NCI-H526 treated with DMSO at 0.1 percent for 48 hours (cell line): Measurements from ENCODE around the gene THOC3.
"Not testable (repeated sequence)": the region's sequence is repeated elsewhere in the genome, so short reads cannot be mapped to it uniquely, and the experiment has no call there.

Experiments
- DNase-seq: peaks from one replicate; lab custom pipeline; 2025; lab: John Stamatoyannopoulos, UW

Gene THOC3, protein sequence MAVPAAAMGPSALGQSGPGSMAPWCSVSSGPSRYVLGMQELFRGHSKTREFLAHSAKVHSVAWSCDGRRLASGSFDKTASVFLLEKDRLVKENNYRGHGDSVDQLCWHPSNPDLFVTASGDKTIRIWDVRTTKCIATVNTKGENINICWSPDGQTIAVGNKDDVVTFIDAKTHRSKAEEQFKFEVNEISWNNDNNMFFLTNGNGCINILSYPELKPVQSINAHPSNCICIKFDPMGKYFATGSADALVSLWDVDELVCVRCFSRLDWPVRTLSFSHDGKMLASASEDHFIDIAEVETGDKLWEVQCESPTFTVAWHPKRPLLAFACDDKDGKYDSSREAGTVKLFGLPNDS

DNA sequence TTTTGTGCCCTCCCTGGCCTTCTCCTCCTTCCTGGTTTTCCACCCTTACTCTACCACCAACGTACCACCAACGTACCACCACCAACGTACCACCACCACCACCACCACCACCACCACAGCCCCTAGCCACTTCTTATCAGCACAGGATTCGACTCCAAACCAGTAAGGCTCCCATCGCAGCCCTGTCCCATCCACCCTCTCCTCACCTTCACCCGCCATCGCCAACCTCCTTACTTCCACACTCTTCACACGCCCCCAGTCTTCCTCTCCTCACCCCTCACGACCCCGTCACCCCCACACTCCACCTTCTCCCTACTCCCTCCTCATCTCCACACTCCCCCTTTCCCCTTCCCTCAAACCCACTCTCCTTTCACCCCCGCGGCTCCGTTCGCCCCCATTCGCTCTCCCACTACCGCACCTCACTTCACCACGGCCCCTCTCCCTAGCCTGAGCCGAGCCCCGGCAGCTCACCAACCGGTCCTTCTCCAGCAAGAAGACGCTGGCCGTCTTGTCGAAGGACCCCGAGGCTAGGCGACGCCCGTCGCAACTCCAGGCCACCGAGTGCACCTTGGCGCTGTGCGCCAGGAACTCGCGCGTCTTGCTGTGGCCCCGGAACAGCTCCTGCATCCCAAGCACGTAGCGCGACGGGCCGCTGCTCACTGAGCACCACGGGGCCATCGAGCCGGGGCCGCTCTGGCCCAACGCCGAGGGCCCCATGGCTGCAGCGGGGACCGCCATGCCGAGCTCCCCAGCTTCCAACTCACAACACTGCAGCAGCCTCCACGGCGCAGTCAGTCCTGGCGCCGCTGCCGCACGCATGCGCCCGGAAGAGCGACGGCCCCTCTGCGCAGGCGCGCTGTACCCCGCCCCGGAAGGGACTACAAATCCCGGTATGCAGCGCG is at the start of gene THOC3:
Gene THOC3 (minus strand): TSS at position 845 of the 902 bp plus-strand sequence. CDS start 107 bp downstream, at position 738.
- not testable (repeated sequence) for DNase-seq

GRCh38 chr5:176017324-176017723 is 49.2 kb upstream of the THOC3 start:
- DNase-seq = not testable (repeated sequence)

DNA sequence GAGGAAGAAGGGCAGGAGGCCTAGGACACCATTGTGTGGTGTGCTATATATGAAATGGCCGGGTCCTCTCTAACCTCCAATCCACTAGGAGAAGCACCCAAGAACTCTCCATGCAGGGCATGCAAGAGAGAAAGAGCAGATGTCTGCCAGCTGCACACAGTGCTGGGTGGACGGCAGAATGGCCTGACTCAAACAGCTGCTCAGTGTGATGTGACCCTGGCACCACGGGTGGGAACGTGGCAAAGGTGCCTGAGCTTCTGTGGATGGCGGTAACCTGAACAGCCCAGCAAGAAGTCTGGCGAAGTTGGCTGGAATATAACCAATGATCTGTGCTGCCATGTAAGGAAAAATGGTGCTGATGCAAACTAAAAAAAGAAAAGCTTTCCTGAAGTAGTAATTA is 46.2 kb upstream of the THOC3 start:
- not testable (repeated sequence) for DNase-seq

DNA sequence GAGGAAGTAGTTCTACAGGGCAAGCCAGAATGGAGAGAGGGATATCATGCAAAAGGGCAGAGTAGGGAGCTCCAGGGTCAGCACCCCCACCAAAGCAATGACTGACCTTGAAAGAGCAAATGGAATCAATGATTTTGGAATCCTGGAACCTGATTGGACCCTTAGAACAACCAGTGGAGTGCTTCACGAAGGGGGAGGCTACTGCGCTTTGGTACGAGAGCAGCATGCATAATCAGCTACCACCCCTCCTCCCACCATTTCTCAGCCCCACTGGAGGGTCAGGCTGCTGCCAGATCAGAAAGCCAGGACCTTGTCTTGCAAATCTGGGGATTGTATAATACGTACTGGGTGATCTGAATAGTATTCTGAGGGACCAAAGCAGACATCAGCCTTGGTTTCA is 43.0 kb upstream of the THOC3 start:
- DNase-seq = not testable (repeated sequence)

DNA sequence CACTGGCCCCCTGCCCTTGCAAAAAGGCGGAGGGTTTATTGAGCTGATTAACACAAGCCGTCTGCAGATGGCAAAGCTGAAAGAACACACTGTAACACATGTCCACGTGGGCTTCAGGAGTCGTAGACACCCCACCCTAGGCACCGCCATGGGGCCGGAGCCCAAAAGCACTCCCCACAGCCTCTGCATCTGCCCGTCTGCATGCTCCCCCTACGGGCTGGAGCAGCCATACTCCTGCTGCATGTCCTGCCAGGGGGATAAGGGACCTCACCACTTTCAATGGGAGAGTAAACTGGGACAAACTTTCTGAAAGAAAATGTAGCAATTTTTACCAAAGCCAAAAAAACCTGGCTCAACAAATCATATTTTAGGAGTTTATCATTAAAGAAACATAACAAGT is 42.1 kb upstream of the THOC3 start:
- DNase-seq = not testable (repeated sequence)

GRCh38 chr5:176007220-176007619 is 39.1 kb upstream of the THOC3 start:
- DNase-seq = not testable (repeated sequence)

DNA sequence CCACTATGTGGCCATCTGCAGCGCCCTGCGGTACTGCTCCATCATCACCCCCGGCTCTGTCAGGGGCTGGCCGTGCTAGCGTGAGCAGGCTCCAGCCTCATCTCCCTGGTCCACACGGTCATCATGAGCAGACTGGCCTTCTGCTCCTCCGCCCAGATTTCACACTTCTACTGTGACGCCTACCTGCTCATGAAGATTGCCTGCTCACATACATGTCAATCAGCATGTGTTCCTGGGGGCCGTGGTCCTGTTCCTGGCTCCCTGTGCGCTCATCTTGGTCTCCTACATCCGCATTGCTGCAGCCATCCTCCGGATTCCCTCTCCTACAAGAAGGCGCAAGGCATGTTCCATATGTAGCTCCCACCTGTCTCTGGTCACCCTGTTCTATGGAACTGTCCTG is 38.7 kb upstream of the THOC3 start:
- not testable (repeated sequence) for DNase-seq

DNA sequence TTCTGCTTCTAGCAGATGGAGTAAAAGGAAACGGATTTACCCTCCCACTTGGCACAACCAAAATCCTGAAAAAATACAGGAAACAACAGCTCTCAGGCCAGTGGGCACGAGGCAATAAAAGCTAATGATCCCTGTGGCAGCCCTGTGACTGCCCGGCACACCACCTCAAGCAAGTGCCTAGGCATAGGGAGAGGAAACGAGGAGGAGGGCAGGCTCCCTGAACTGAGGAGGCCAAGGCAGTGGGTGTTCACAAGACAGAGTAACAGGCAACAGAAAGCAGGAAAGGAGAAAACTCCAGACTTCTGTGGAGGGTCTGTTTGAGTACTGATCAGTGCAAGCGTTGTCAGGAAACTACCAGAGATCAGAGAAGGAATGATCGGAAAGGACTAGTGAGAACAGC is 29.9 kb upstream of the THOC3 start:
- DNase-seq = not testable (repeated sequence)

GRCh38 chr5:175997495-175997894 is 29.4 kb upstream of the THOC3 start:
- not testable (repeated sequence) for DNase-seq

DNA sequence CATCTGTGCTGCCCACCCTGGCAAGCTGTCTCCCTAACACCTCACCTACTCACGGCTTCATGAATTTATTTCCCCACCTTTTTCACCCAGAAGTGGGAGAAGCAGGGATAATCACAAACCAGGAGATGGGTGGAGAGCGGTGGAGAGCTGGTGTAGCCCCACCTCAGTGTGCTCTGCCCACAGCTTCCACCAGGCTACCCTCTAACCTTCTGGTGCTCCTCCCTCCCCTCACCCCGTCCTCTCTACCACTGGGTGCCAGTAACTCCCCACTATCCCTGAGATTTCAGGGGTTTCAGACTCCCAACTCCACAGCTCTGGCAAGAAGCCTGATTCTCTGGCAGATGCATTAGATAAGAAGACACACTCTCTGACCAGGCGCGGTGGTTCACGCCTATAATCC is 28.7 kb upstream of the THOC3 start:
- not testable (repeated sequence) for DNase-seq

DNA sequence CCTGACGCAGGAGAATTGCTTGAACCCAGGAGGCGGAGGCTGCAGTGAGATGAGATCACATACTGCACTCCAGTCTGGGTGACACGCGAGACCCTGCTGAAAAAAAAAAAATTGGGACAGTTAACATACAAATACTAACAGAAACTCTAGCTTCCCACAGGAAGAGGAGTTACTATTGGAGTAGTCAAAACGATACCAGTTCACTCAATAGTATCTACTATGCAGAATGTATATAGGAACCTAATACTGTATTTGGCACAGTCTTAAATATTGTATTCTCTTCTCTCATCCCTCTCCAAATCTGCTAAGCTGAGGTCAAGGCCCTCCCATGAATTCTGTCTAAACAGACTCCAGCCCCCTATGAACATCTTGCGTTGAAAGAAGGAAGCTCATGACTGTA is 27.4 kb upstream of the THOC3 start:
- DNase-seq = not testable (repeated sequence)

GRCh38 chr5:175979371-175979995 is 11.4 kb upstream of the THOC3 start:
- DNase-seq = not testable (repeated sequence)

DNA sequence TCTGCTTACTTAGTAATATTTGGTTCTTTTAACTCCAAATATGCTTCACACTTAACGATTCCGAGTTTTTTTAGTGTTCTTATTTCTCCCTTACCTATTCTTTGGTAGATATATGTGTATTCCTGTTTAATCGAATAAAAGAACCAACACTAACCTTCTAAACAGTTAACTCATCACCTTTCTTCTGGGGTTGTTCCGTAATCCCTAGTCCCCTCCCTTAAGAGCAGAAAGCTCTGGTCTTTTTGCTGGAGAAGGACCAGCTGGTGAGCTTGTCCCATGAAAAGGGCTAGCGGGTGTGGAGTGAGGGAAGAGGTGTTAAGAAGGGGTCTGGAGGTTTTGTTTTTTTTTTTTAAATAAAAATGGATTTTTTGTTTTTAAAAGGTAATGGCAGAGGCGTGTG is 266 bp upstream of the THOC3 start:
- DNase-seq = not testable (repeated sequence)

DNA sequence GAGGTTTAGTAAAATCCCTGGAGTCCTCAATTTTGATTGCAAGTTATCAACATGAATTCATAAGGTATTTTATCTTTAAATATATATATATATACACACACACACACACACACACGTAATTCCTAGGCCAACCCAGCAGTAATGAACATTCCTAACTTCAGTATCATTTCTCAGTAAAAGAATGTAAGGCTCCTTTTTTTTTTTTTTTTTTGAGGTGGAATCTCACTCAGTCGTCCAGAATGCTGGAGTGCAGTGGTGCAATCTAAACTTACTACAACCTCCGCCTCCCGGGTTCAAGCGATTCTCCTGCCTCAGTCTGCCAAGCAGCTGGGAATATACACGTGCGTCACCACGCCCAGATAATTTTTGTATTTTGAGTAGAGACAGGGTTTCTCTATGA is 5.8 kb downstream of the THOC3 start:
- not testable (repeated sequence) for DNase-seq

DNA sequence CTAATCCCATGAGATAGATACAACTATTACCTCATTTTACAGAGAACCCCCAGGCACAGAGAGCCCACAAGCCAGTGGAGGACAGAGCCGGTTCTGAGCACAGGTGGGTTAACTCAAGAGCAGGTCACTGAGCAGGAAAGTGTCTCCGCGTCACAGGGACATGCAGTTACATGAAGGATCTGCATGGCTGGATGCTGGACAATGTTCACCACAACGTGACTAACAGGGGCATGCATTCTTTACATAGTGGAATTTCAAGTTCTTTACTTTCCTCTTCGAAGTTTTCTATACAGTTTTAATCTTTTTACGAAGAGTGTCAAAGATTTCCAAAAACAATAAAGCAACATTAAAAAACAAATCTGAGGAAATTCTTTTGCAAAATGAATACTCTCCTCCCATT is 7.9 kb downstream of the THOC3 start:
- DNase-seq = not testable (repeated sequence)

DNA sequence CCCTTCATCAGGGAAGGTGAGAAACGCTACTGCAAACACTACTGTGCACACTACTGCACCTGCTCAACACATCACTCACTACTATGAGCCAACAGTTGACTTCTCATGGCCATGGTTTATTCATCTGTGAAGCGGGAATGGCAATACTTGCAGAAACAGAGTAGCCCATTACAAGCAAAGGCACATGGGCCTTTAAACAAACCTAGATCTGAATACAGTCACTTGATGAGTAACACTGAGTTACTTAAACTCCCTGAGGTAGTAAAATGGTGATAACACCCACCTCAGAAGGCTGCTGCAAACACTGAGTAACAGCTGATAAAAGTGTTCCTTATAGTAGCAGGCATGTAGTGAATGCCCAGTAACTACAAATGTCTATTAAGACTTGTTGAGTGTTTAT is 9.6 kb downstream of the THOC3 start:
- not testable (repeated sequence) for DNase-seq

DNA sequence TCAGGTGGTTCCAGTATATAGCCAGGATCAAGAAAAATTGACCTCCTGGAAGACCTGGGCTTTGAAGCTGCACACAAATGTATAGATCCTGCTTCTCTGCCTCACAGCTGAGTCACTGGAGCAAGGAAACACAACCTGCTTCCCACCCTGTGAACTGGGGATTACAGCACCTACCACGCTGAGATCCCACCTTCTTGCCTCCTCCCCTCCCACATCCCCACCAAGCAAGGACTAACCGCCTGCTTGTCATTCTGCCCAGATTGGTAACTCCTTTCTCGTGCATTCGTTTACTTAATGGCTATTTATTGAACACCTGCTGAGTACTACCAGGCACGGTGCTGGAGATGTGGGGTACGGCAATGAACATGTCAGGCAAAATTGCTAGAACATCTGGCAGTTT is 14.0 kb downstream of the THOC3 start:
- not testable (repeated sequence) for DNase-seq

GRCh38 chr5:175952810-175953209 is 15.3 kb downstream of the THOC3 start:
- not testable (repeated sequence) for DNase-seq

GRCh38 chr5:175951339-175951969 is 16.7 kb downstream of the THOC3 start:
- DNase-seq = not testable (repeated sequence)

GRCh38 chr5:175948329-175949108 is 19.6 kb downstream of the THOC3 start:
- DNase-seq = not testable (repeated sequence)

DNA sequence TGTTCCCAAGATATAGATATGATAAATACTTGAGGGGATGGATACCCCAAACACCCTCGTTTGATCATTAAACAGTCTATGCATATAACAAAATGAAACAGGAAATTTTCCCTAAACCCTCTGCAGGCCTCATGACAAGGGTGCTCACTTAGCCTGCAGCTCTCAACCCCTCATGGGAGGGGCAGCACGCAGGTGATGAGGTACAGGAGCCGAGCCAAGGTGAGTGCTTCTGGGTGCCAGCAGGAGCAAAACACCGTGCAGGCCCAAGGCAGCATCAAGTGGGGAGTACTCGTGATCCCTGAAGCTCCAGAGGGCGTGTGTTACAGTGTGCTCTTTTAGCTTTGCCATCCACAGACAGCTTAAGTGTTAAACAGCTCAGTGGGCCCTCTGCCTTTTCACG is 24.9 kb downstream of the THOC3 start:
- not testable (repeated sequence) for DNase-seq
